ENCODE data around the gene DBP.
A peak's percentile ranks its signal among the peaks of the same experiment; 100 is the strongest.

The DBP gene

GRCh38 chr19:48630296-48631063 is 6.7 kb downstream of the DBP start:
- Histone ChIP-seq H3K9ac (ENCODE audit: low read depth, low read length) (peak overlapping the region; percentile 42), H3K27me3 (ENCODE audit: control insufficient read depth, insufficient read depth, low read length) (no peaks in the 10 kb centered on the region), H3K9me3 (replicated peaks; ENCODE audit: low read length) (no peaks in the 10 kb centered on the region), H3K4me2 (ENCODE audit: low read length) (peak overlapping the region; percentile 72), H3K4me3 (ENCODE audit: low read length) (peak overlapping the region; percentile 47), H3K4me1 (ENCODE audit: control insufficient read depth, insufficient read depth, low read length) (peaks cover 43% of the 10 kb centered on the region), H3K36me3 (ENCODE audit: insufficient read depth, low read length) (no peaks in the 10 kb centered on the region)

GRCh38 chr19:48629599-48630295 is 7.4 kb downstream of the DBP start:
- Histone ChIP-seq H3K4me2 (ENCODE audit: low read length) (peak overlapping the region; percentile 72), H3K36me3 (ENCODE audit: insufficient read depth, low read length) (peaks cover 4% of the 10 kb centered on the region), H3K4me3 (ENCODE audit: low read length) (peak overlapping the region; percentile 47), H3K9me3 (replicated peaks; ENCODE audit: low read length) (no peaks in the 10 kb centered on the region), H3K9ac (ENCODE audit: low read depth, low read length) (no peak overlapping the region), H3K4me1 (ENCODE audit: control insufficient read depth, insufficient read depth, low read length) (peaks cover 37% of the 10 kb centered on the region), H3K27me3 (ENCODE audit: control insufficient read depth, insufficient read depth, low read length) (no peaks in the 10 kb centered on the region)

DNA sequence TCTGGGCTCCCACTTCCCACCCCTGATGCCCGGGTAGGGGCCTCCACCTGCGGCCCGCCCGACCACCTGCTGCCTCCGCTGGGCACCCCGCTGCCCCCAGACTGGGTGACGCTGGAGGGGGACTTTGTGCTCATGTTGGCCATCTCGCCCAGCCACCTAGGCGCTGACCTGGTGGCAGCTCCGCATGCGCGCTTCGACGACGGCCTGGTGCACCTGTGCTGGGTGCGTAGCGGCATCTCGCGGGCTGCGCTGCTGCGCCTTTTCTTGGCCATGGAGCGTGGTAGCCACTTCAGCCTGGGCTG is 7.9 kb downstream of the DBP start:
- Histone ChIP-seq H3K27me3 (ENCODE audit: control insufficient read depth, insufficient read depth, low read length) (no peaks in the 10 kb centered on the region), H3K9me3 (replicated peaks; ENCODE audit: low read length) (no peaks in the 10 kb centered on the region), H3K4me3 (ENCODE audit: low read length) (no peak overlapping the region), H3K4me2 (ENCODE audit: low read length) (no peak overlapping the region), H3K36me3 (ENCODE audit: insufficient read depth, low read length) (peaks cover 4% of the 10 kb centered on the region), H3K9ac (ENCODE audit: low read depth, low read length) (no peak overlapping the region), H3K4me1 (ENCODE audit: control insufficient read depth, insufficient read depth, low read length) (peaks cover 37% of the 10 kb centered on the region)

DNA sequence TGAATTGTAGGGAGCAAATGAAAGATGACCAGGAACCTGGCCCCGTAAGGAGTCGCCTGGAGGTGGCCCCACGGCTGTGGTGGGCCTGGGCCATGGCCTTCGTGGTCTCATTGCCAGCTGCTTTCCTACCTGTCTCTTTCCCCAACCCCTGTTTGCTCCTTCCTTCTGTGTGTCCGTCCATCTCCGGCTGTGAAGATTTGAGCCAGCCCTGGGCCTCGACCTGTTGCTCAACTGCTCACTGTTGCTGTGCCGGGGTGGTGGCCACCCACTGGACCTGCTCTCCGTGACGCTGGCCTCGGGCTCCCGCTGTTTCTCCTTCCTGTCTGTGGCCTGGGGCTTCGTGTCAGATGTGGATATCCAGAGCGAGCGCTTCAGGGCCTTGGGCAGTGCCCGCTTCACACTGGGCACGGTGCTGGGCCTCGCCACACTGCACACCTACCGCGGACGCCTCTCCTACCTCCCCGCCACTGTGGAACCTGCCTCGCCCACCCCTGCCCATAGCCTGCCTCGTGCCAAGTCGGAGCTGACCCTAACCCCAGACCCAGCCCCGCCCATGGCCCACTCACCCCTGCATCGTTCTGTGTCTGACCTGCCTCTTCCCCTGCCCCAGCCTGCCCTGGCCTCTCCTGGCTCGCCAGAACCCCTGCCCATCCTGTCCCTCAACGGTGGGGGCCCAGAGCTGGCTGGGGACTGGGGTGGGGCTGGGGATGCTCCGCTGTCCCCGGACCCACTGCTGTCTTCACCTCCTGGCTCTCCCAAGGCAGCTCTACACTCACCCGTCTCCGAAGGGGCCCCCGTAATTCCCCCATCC is 8.5 kb downstream of the DBP start:
- Histone ChIP-seq H3K9me3 (replicated peaks; ENCODE audit: low read length) (no peaks in the 10 kb centered on the region), H3K27me3 (ENCODE audit: control insufficient read depth, insufficient read depth, low read length) (no peaks in the 10 kb centered on the region), H3K4me2 (ENCODE audit: low read length) (no peak overlapping the region), H3K9ac (ENCODE audit: low read depth, low read length) (no peak overlapping the region), H3K4me3 (ENCODE audit: low read length) (no peak overlapping the region), H3K4me1 (ENCODE audit: control insufficient read depth, insufficient read depth, low read length) (peaks cover 35% of the 10 kb centered on the region), H3K36me3 (ENCODE audit: insufficient read depth, low read length) (peaks cover 4% of the 10 kb centered on the region)

DNA sequence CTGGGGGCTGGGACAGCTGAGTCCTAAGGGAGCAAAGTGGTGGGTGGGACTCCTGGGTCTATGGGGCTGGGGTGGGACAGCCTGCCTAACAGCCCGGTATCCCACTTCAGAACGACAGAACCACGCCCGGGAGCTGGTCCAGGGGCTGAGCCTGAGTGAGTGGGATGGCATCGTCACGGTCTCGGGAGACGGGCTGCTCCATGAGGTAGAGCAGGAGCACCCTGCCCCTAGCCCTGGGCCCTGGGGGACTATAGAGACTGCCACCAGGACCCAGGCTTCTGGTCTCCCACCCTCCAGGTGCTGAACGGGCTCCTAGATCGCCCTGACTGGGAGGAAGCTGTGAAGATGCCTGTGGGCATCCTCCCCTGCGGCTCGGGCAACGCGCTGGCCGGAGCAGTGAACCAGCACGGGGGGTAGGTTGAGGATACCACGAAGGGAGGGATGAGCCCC is 9.3 kb downstream of the DBP start:
- Histone ChIP-seq H3K36me3 (ENCODE audit: insufficient read depth, low read length) (peaks cover 4% of the 10 kb centered on the region), H3K4me2 (ENCODE audit: low read length) (no peak overlapping the region), H3K9ac (ENCODE audit: low read depth, low read length) (no peak overlapping the region), H3K9me3 (replicated peaks; ENCODE audit: low read length) (no peaks in the 10 kb centered on the region), H3K4me1 (ENCODE audit: control insufficient read depth, insufficient read depth, low read length) (peaks cover 34% of the 10 kb centered on the region), H3K4me3 (ENCODE audit: low read length) (no peak overlapping the region), H3K27me3 (ENCODE audit: control insufficient read depth, insufficient read depth, low read length) (no peaks in the 10 kb centered on the region)

GRCh38 chr19:48627201-48627864 is 9.8 kb downstream of the DBP start:
- H3K27me3 ChIP-seq (ENCODE audit: control insufficient read depth, insufficient read depth, low read length) = no peaks in the 10 kb centered on the region
- H3K4me1 ChIP-seq (ENCODE audit: control insufficient read depth, insufficient read depth, low read length) = peaks cover 30% of the 10 kb centered on the region
- no peak overlapping the region for H3K4me2 ChIP-seq (ENCODE audit: low read length)
- H3K9me3 ChIP-seq (replicated peaks; ENCODE audit: low read length) = no peaks in the 10 kb centered on the region
- H3K9ac ChIP-seq (ENCODE audit: low read depth, low read length) = no peak overlapping the region
- H3K36me3 ChIP-seq (ENCODE audit: insufficient read depth, low read length) = peaks cover 4% of the 10 kb centered on the region
- H3K4me3 ChIP-seq (ENCODE audit: low read length) = no peak overlapping the region

GRCh38 chr19:48625891-48626327 is 11.3 kb downstream of the DBP start:
- peaks cover 4% of the 10 kb centered on the region for H3K36me3 ChIP-seq (ENCODE audit: insufficient read depth, low read length)
- no peak overlapping the region for H3K9ac ChIP-seq (ENCODE audit: low read depth, low read length)
- peaks cover 29% of the 10 kb centered on the region for H3K4me1 ChIP-seq (ENCODE audit: control insufficient read depth, insufficient read depth, low read length)
- no peak overlapping the region for H3K4me3 ChIP-seq (ENCODE audit: low read length)
- no peaks in the 10 kb centered on the region for H3K9me3 ChIP-seq (replicated peaks; ENCODE audit: low read length)
- H3K4me2 ChIP-seq (ENCODE audit: low read length) = no peak overlapping the region
- no peaks in the 10 kb centered on the region for H3K27me3 ChIP-seq (ENCODE audit: control insufficient read depth, insufficient read depth, low read length)

DNA sequence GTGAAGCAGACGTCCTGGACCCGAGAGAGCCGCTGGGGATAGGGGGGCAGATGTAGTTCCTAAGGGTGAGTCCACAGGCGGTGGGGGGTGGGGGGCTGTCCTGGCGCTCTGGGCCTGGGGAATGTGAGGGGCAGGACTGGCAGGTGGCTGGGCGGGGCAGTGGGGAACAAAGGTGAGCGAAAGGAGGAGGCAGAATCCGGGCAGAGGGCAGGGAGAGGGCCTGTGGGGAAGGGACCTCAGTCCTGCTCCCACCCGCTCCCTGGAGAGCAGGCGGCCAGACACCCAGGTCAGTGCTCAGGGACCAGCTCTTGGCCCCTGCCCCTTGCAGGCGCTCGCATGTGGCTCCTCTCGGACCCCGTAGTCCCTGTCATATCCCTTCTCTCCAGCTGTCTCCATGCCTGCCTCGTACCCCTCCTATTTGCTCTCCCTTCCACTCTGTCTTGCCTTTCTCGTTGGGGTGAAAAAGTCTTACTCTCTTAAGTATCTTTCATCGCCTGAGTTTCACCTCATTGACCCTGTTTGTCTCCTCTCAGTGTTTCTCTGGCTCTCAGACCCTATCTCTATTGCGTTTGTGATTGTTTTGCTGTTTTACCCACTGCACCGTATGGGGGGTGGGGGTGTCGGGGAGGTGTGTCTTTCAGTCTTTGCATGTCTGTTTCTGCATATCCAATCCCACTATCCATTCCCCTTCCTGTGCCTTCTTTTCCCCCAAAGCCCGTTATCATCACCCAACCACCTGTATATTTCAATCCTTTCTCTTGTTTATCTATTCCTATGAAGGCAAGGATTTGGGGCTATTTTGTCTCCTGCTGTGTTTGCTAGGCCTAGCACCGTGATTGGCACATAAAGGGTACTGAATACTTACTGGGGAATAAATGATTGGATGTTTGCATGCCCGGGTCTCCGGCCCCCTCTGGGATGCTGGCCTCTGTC is 12.1 kb downstream of the DBP start:
- Histone ChIP-seq H3K4me3 (ENCODE audit: low read length) (peak overlapping the region; percentile 76), H3K27me3 (ENCODE audit: control insufficient read depth, insufficient read depth, low read length) (no peaks in the 10 kb centered on the region), H3K9me3 (replicated peaks; ENCODE audit: low read length) (no peaks in the 10 kb centered on the region), H3K4me2 (ENCODE audit: low read length) (peak overlapping the region; percentile 94), H3K4me1 (ENCODE audit: control insufficient read depth, insufficient read depth, low read length) (peaks cover 24% of the 10 kb centered on the region), H3K9ac (ENCODE audit: low read depth, low read length) (peak overlapping the region; percentile 78), H3K36me3 (ENCODE audit: insufficient read depth, low read length) (peaks cover 4% of the 10 kb centered on the region)

GRCh38 chr19:48624067-48624594 is 13.0 kb downstream of the DBP start:
- Histone ChIP-seq H3K9me3 (replicated peaks; ENCODE audit: low read length) (no peaks in the 10 kb centered on the region), H3K4me3 (ENCODE audit: low read length) (peak overlapping the region; percentile 76), H3K27me3 (ENCODE audit: control insufficient read depth, insufficient read depth, low read length) (no peaks in the 10 kb centered on the region), H3K4me1 (ENCODE audit: control insufficient read depth, insufficient read depth, low read length) (peaks cover 21% of the 10 kb centered on the region), H3K4me2 (ENCODE audit: low read length) (peak overlapping the region; percentile 94), H3K9ac (ENCODE audit: low read depth, low read length) (peak overlapping the region; percentile 86), H3K36me3 (ENCODE audit: insufficient read depth, low read length) (peaks cover 4% of the 10 kb centered on the region)

GRCh38 chr19:48623556-48624066 is 13.6 kb downstream of the DBP start:
- Histone ChIP-seq H3K4me3 (ENCODE audit: low read length) (peak overlapping the region; percentile 70), H3K27me3 (ENCODE audit: control insufficient read depth, insufficient read depth, low read length) (no peaks in the 10 kb centered on the region), H3K4me2 (ENCODE audit: low read length) (peak overlapping the region; percentile 84), H3K9me3 (replicated peaks; ENCODE audit: low read length) (no peaks in the 10 kb centered on the region), H3K4me1 (ENCODE audit: control insufficient read depth, insufficient read depth, low read length) (peaks cover 21% of the 10 kb centered on the region), H3K36me3 (ENCODE audit: insufficient read depth, low read length) (peaks cover 4% of the 10 kb centered on the region), H3K9ac (ENCODE audit: low read depth, low read length) (peak overlapping the region; percentile 86)

All from skeletal muscle satellite cell (primary cell).